B cell (primary cell): ENCODE measurements around the gene DDAH1. TPM values are rescaled to one million over a fixed set of nuclear protein-coding genes. Genes with fewer than 3 reads are reported as not detected.

Experiments used
- polyA plus RNA-seq: library from polyadenylated mRNA; depleted of rRNA; stranded (reverse); fragments of >200 nt; gene quantifications from 2 replicates; pipeline ENCODE4 v1.2.3, GENCODE V29; 2012
- small RNA-seq: library from RNA; depleted of rRNA; stranded (forward); fragments of <200 nt; gene quantifications from one replicate; pipeline ENCODE3, GENCODE V24; 2012; ENCODE audit warnings: low replicate concordance, low read depth; ENCODE audit not compliant: insufficient read length
- total RNA-seq, 2 donors: library from RNA; stranded (reverse); fragments of 120-200 nt in 1 of 2; gene quantifications; 1 replicate in 1 of 2; 2 replicates in 1 of 2; pipeline versions ENCODE4 v1.2.3 to v1.2.4, GENCODE V29; 2013 to 2022

Gene DDAH1
- total and polyA plus RNA-seq, 2 donors (not counting 1 experiment from before 2014, with no cell fraction given): 0.04 TPM; not detected in 1

Small RNA genes within 50 kb of the gene (small RNA-seq; reads per million reads assigned to genes)
- not detected for gene RF00019

Other genes with a start within 250 kb of the DDAH1 start
- 39.9 and 45.3 TPM in 2 replicates for gene C1orf52, start 205.5 kb downstream of the DDAH1 start, total RNA-seq
- gene C1orf52, start 205.5 kb downstream of the DDAH1 start, polyA plus RNA-seq: 29.9 and 47.2 TPM in 2 replicates
- gene BCL10, start 188.5 kb downstream of the DDAH1 start, total RNA-seq: 60.5 and 64.4 TPM in 2 replicates
- 26.2 and 43.6 TPM in 2 replicates for gene BCL10, start 188.5 kb downstream of the DDAH1 start, polyA plus RNA-seq
- not detected in 2 replicates for gene CCN1, start 115.6 kb upstream of the DDAH1 start, total RNA-seq
- 0.24 TPM in 1 of 2 replicates, not detected in the other for gene CCN1, start 115.6 kb upstream of the DDAH1 start, polyA plus RNA-seq
- gene ZNHIT6, start 243.3 kb upstream of the DDAH1 start, total RNA-seq: 16.3 and 17.3 TPM in 2 replicates
- gene ZNHIT6, start 243.3 kb upstream of the DDAH1 start, polyA plus RNA-seq: 6.0 and 8.9 TPM in 2 replicates